SW480 (cell line): ENCODE measurements around the gene GLTP.
A peak's percentile ranks its signal among the peaks of the same experiment; 100 is the strongest.
"Not testable (repeated sequence)": the region's sequence is repeated elsewhere in the genome, so short reads cannot be mapped to it uniquely, and the experiment has no call there.

Experiments used
- DNase-seq: peaks from one replicate; pipeline ENCODE4 v3.0.0-alpha.2; 2016; ENCODE audit warnings: low spot score

The GLTP gene

DNA sequence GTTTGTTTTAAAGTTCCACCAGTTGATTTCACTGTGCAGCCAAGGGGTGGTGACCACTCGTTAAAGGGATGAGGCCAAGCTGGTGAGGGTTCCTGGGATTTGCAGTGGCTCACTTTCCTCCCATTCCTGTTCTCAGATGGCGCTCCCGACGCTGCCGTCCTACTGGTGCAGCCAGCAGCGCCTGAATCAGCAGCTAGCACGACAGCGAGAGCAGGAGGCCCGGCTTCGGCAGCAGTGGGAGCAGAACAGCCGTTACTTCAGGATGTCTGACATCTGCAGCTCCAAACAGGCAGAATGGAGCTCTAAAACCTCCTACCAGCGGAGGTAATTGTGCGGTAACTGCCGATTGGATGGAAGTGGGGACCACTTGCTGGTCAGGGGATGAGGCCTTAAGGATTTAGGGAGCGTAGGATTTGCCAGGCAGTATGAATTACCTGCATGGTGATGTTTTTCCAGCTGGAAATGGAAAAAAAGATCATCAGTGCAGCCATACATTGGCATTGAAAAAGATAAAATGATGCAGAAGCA, 22.6 kb upstream of the GLTP start:
- no peak for DNase-seq

DNA sequence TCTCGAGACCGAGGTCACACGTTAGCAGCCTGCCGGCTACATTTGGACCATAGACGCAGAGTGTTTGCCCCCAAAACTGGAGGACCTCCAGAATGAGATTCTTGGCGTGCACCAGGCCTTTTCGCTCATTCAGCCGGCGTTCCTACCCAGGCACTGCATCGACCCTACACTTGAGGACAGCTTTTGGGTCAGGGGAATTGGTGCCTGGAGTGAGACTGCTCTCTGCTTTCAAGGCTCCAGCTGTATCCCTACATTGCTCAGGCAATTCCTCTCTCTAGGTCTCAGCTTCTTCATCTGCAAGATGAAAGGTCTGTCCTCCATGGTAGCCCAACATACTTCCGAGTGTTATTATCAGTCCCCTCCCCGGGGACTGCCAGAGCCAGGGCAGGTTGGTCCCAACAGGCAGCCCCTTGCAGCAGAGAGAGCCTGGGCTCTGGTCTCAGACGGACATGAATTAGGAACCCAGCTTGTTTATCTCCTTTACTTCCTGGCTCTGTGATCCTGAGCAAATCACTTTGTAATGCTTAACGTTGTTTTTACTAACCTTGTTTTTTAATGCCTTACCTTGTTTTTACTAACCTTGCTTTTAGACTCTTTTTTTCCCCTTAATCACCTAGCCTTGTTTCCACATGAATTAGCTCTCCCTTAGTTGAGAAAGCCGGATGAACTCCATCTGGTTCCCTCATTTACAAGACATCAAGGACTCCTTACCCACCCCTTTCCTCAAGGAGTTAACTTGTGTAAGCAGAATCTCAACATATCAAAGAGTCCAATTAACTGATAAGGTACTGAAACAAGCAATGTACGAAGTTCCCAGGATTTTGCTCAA, 20.6 kb upstream of the GLTP start:
- DNase-seq: peak; percentile 7

DNA sequence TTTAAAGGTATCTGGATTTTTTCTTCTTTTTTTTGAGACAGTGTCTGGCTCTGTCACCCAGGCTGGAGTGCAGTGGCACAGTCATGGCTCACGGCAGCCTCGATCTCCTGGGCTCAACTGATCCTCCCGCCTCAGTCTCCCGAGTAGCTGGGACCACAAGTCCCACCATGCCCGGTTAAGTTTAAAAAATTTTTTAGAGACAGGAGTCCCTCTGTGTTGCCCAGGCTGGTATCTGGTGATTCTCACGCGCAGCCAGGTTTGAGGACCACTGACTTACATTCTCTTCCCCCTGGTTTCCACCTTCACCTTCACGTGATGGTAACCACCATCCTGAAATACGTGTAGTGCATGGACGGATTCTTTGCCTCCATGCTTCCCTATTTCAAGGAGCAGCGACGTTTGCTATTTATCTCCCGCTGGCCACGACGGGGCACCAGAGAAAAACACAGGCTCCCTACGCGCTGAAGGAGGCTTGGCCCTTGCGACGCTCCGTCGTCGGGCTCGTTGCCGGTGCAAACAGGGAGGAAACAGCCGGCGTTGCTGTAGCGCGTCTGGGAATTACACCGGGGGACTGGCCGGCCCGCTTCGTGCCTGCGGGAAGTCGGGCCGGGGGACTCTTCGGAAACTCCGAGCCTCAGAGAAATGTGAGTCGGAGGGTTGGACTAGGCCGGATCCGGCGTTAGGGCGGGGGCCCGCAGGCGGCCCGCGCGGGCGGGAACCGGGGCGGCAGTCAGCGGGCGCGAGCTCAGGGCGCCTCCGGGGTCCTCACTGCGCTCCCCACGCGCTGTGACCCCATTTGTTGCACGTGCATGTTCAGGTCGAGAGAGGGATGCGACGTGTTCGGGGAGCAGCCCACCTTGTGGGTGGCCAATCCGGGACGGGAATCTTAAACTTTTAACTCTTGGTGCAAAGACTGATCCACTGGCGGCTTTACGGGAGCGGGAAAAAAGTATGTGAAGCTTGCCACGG, 19.7 kb upstream of the GLTP start, which contains the start of gene TCHP:
TCHP (plus strand) TSS at position 492 of the 969 bp plus-strand sequence. CDS start 2,753 bp downstream, outside the sequence.
- DNase-seq: peak; percentile 81

GRCh38 chr12:109899345-109899744, 19.0 kb upstream of the GLTP start:
- DNase-seq: not testable (repeated sequence)

DNA sequence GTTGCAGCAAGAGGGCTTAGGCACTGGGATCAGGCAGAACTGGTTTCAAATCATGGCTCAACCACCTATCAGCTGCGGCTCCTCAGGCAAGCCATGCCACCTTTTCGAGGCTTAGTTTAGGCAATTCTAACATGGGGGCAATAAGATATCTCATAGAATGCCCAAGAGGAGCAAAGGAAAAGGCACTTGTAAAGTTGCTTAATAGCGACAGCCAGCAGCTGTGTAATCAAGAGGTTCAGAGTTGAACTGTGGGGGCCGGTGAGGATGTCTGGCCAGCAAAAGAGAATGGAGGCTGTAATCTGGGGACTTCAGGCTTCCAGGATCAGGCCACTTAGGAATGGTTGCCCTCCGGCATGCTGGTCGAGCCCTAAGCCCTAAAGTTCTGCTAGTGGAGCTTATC, 16.7 kb upstream of the GLTP start:
- DNase-seq: no peak

DNA sequence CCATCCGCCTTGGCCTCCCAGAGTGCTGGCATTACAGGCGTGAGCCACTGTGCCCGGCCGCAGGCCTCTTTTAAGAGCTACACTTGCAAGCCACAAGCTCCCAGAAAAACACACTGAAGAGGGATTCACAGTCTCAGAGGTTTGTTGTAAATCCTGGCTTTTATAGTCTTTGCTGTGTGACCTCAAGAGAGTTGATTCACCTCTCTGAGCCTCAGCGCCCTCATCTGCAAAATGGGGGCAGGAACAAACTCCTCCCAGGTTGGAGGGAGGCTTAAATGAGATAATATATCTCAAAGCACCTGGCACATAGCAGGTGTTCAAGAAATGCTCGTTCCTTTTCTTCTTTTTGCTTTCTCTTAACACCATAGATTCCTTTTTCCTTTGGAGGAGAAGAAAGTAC, 15.8 kb upstream of the GLTP start:
- DNase-seq: no peak

- no peak for DNase-seq
These were observed 14.6 kb upstream of the GLTP start for GRCh38 chr12:109894939-109895338.

GRCh38 chr12:109893261-109893995, 13.1 kb upstream of the GLTP start:
- no peak for DNase-seq

GRCh38 chr12:109892748-109893147, 12.4 kb upstream of the GLTP start:
- no peak for DNase-seq

DNA sequence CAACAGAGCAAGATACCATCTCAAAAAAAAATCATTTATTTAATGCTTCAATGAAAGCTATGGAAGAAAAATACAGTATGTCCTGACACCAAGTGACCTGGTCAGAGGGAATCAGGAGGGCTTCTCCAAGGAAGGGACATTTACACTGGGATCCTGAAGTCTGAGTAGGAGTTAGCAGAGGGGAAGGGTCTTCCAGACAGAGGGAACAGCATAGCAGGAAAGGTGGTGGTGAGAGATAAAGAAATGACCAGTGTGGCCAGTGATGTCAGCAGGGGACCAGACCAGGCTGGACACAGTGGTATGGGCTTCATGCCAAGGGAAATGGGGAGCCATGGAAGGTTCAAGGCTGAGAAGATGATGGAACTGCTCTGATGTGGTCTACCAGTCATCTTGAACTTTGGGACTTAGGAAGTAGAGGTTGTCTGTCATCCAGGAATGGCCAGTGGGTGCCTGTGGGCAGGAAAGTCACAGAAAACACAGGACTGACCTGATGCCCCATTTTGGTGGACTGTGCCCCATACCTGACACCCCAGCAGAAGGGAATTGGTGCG, 11.9 kb upstream of the GLTP start:
- DNase-seq: no peak

DNA sequence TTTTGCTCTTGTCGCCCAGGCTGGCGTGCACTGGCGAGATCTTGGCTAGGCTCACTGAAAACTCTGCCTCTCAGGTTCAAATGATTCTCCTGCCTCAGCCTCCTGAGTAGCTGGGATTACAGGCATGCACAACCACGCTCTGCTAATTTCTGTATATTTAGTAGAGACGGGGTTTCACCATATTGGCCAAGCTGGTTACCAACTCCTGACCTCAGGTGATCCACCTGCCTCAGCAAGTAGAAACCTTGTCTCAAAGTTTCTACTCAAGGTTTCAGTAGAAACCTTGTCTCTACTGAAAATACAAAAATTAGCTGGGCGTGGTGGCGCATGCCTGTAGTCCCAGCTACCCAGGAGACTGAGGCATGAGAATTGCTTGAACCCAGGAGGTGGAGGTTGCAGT, 11.4 kb upstream of the GLTP start:
- DNase-seq: not testable (repeated sequence)

GRCh38 chr12:109890620-109891170, 10.4 kb upstream of the GLTP start:
- no peak for DNase-seq

DNA sequence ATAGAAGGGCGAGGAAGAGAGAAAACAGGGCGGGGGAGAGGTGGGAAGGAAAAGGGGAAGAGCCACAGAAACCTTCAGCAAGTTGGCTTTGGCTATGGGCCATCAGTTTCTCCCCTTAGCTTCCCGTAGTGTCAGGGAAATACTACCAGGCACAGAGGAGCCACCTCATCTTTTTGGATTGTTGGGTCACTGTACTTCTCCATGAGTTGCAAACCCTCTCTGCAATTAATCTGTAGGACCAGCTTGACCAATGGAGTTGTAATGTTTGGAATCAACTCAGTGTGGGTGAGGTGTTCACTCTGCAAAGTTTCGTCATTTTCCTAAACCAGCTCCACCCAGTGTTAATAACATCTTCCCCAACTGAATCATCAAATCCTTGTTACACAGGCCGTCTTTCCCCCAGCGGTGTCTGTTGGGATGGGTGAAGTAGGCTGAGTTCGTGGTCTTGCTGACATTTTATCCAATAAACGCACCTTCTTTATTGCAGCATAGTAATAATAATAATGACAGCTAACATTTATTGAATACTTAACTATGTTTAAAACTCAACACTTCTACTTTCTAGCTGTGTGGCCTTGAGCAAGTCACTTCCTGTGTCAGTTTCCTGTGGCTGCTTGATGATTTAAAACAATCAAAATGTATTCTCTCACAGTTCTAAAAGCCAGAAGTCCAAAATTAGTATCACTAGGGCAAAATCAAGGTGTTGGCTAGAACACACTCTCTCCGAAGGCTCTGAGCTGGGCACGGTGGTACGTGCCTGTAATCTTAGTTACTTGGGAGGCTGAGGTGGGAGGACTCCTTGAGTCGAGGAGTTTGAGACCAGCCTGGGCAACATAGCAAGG, 8.1 kb upstream of the GLTP start:
- DNase-seq: no peak

DNA sequence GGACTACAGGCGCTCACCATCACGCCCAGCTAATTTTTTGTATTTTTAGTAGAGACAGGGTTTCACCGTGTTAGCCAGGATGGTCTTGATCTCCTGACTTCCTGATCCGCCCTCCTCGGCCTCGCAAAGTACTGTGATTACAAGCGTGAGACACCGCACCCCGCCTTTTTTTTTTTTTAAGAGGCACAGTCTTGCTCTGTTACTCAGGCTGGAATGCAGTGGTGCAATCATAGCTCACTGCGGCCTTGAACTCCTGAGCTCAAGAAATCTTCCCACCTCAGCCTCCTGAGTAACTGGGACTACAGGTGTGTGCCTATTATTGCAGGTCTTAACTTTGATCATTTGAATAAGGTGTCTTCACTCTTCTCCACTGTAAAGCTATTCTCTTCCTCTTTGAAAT, 5.3 kb upstream of the GLTP start:
- no peak for DNase-seq

DNA sequence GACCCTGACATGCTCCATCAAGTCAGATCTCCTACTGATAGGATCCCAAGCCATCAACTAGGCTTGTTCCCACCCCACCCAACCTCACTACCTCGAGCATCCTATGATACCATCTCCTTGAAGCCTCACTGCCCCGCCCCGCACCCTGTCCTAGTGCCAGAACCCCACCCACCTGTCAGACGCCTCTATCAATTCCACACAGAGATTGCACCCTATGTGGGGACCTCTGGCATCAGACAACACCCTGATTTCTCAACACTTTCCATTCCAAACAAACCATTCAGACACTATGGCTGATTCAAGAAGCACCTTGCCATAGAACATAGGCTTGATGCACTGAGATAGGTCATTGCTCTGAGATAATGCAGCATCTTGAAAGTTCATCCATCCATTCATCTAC, 3.1 kb upstream of the GLTP start:
- DNase-seq: no peak

DNA sequence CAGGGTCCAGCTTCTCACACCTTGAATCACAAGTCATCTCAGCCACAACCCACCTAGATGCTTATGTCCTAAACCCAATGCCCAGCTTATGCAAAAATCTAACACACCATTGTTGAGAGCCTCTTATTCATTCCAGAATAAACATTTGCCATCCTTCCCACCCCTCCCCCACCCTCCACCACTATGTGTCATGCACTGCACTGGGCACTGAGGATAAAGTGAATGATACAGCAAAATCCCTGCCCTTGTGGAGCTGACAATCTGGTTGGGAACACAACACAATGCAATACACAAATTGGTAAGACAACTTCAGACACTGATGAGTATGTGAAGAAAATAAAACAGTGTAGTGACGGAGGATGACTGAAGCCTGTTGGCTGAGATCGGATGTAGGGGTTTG, 1.4 kb upstream of the GLTP start:
- no peak for DNase-seq

- DNase-seq: peak; percentile 16
These were observed 597 bp upstream of the GLTP start for GRCh38 chr12:109880938-109881337.

DNA sequence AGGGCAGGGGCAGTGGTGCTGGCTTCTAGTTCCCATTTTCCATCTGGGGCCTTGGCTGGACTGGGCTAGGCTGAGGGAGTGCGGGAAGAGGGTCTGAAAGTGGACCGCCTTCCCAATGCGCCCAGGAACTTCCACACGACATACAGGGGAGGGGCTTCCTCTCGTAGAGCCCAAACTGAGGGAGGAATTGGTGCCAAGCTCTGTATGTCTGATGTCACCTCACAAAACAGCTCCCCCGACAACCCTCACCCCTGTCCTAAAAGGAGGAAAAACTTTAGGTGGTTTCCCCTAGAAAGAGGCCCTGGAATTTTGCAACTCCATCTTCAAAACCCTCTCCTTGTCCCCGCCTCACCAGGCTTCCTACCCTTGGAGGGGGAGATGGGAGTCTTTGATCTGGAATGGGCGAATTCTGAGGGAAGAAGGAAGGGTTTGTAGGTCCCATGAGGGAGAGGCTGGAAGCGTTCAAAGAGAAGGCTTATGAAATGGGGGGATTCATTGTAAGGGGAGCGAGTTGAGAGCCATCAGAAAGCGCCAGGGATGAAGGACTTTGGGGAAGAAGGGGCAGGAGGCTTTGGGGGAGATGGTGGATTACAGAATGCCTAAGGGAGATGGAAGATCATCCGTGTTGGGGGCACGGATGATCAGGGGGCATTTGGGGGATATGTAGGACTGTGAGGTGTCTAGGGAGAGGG, 844 bp downstream of the GLTP start:
- DNase-seq: no peak

DNA sequence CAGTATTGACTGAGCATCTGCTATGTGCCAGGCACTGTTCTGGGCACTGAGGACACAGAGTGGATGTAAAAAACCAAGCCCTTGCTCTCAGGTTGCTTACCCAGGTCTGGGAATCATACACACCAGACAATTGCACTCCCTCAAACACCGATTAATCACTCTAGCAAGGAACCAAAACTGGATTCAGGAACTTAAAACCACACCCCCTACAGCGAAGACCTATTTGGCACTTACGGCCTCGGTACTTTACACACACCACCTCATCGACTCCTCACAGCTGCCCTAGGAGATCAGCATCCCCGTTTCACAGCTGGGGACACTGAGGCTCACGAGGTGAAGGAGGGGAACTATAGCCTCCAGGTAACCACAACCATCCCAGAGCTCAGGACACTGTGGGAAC, 1.6 kb downstream of the GLTP start:
- DNase-seq: no peak

GRCh38 chr12:109878247-109878625, 2.1 kb downstream of the GLTP start:
- DNase-seq: no peak
